HEK293 (cell line): ENCODE results near the gene DMD.

Experiments used
- CTCF ChIA-PET: fragments of 350-600 bp; formaldehyde crosslinking; extraction: SDS; loops from one replicate; lab custom pipeline; 2021; ENCODE audit warnings: antibody characterized with exemption; lab: Yijun Ruan, JAX
- POLR2A ChIA-PET: fragments of 300-600 bp; formaldehyde crosslinking; extraction: SDS; loops from one replicate; lab custom pipeline; 2020; ENCODE audit warnings: antibody characterized with exemption, inconsistent platforms; lab: Yijun Ruan, JAX
- H3K27ac ChIP-seq: fragments of 200-500 bp; sonication (Bioruptor generic); 2 replicates; pipeline ENCODE4 v1.5.1; 2014; ENCODE audit warnings: low read depth, low read length, control low read depth, inconsistent platforms; ENCODE audit errors: extremely low read depth
- H3K36me3 ChIP-seq, 2 experiments: fragments of 200-500 bp in 1 of 2; sonication (Bioruptor generic) in 1 of 2; 1 replicate in 1 of 2; 2 replicates in 1 of 2; pipeline ENCODE4 v1.5.1; 2014 to 2017; ENCODE audit warnings: inconsistent platforms in 2 of 2, low read length in 2 of 2; ENCODE audit not compliant: control insufficient read depth in 2 of 2, insufficient read depth in 1 of 2
- H3K4me1 ChIP-seq: fragments of 200-500 bp; sonication (Bioruptor generic); 2 replicates; pipeline ENCODE4 v1.5.1; 2014; ENCODE audit warnings: mild to moderate bottlenecking, low read length, inconsistent platforms; ENCODE audit not compliant: control insufficient read depth, insufficient read depth
- H3K4me3 ChIP-seq: 2 replicates; pipeline ENCODE4 v1.5.1; 2011; ENCODE audit warnings: low read depth, mild to moderate bottlenecking, control low read depth, low read length, moderate library complexity
- H3K9me3 ChIP-seq: fragments of 200-500 bp; sonication (Bioruptor generic); 2 replicates; pipeline ENCODE4 v1.5.1; 2014; ENCODE audit warnings: low read depth, low read length, inconsistent platforms; ENCODE audit not compliant: control insufficient read depth, insufficient read depth
- BCL11A ChIP-seq: fragments of 450-650 bp; formaldehyde crosslinking; IDR thresholded peaks from 2 replicates; pipeline ENCODE4 v1.5.1; 2016; ENCODE audit warnings: low read depth, missing biosample characterization, missing genetic modification characterization
- FEZF1 ChIP-seq: fragments of 450-650 bp; formaldehyde crosslinking; IDR thresholded peaks from 2 replicates; pipeline ENCODE4 v1.5.1; 2016; ENCODE audit warnings: missing biosample characterization, missing genetic modification characterization
- GLIS1 ChIP-seq: fragments of 450-650 bp; formaldehyde crosslinking; IDR thresholded peaks from 2 replicates; pipeline ENCODE4 v1.5.1; 2016; ENCODE audit warnings: missing biosample characterization, missing genetic modification characterization
- MYNN ChIP-seq: fragments of 450-650 bp; formaldehyde crosslinking; IDR thresholded peaks from 2 replicates; pipeline ENCODE4 v1.5.1; 2016; ENCODE audit warnings: missing biosample characterization, missing genetic modification characterization, borderline replicate concordance
- OSR2 ChIP-seq: fragments of 450-650 bp; formaldehyde crosslinking; IDR thresholded peaks from 2 replicates; pipeline ENCODE4 v1.5.1; 2016; ENCODE audit warnings: missing biosample characterization, missing genetic modification characterization
- PATZ1 ChIP-seq: fragments of 450-650 bp; formaldehyde crosslinking; IDR thresholded peaks from 2 replicates; pipeline ENCODE4 v1.5.1; 2016; ENCODE audit warnings: missing biosample characterization, missing genetic modification characterization
- PRDM10 ChIP-seq: fragments of 450-650 bp; formaldehyde crosslinking; IDR thresholded peaks from 2 replicates; pipeline ENCODE4 v1.5.1; 2016; ENCODE audit warnings: missing biosample characterization, missing genetic modification characterization
- PRDM6 ChIP-seq: fragments of 450-650 bp; formaldehyde crosslinking; IDR thresholded peaks from 2 replicates; pipeline ENCODE4 v1.5.1; 2017; ENCODE audit warnings: missing biosample characterization, missing genetic modification characterization
- TCF7L2 ChIP-seq: IDR thresholded peaks from 2 replicates; pipeline ENCODE4 v1.6.1; 2011; ENCODE audit warnings: low read depth, mild to moderate bottlenecking, inconsistent platforms, low read length, moderate library complexity, borderline replicate concordance
- TRIM28 ChIP-seq: IDR thresholded peaks from 2 replicates; pipeline ENCODE4 v1.6.1; 2011; ENCODE audit warnings: low read length, control low read depth, borderline replicate concordance
- WT1 ChIP-seq: fragments of 450-650 bp; formaldehyde crosslinking; IDR thresholded peaks from 2 replicates; pipeline ENCODE4 v1.5.1; 2016; ENCODE audit warnings: missing biosample characterization, missing genetic modification characterization
- ZBTB10 ChIP-seq: fragments of 450-650 bp; formaldehyde crosslinking; IDR thresholded peaks from 2 replicates; pipeline ENCODE4 v1.5.1; 2016; ENCODE audit warnings: missing biosample characterization, missing genetic modification characterization
- ZBTB17 ChIP-seq: fragments of 450-650 bp; formaldehyde crosslinking; IDR thresholded peaks from 2 replicates; pipeline ENCODE4 v1.5.1; 2016; ENCODE audit warnings: missing biosample characterization, missing genetic modification characterization
- ZBTB20 ChIP-seq: fragments of 450-650 bp; formaldehyde crosslinking; IDR thresholded peaks from 2 replicates; pipeline ENCODE4 v1.5.1; 2016; ENCODE audit warnings: missing biosample characterization, missing genetic modification characterization
- ZEB2 ChIP-seq: fragments of 450-650 bp; formaldehyde crosslinking; IDR thresholded peaks from 2 replicates; pipeline ENCODE4 v1.5.1; 2016; ENCODE audit warnings: missing biosample characterization, missing genetic modification characterization
- ZFP41 ChIP-seq: fragments of 450-650 bp; formaldehyde crosslinking; IDR thresholded peaks from 2 replicates; pipeline ENCODE4 v1.5.1; 2016; ENCODE audit warnings: missing biosample characterization, missing genetic modification characterization, borderline replicate concordance
- ZIC2 ChIP-seq: fragments of 450-650 bp; formaldehyde crosslinking; IDR thresholded peaks from 2 replicates; pipeline ENCODE4 v1.5.1; 2016; ENCODE audit warnings: missing biosample characterization, missing genetic modification characterization
- ZNF23 ChIP-seq: fragments of 450-650 bp; formaldehyde crosslinking; IDR thresholded peaks from 2 replicates; pipeline ENCODE4 v1.5.1; 2016; ENCODE audit warnings: missing biosample characterization, missing genetic modification characterization, borderline replicate concordance
- ZNF280C ChIP-seq: fragments of 450-650 bp; formaldehyde crosslinking; IDR thresholded peaks from 2 replicates; pipeline ENCODE4 v1.5.1; 2016; ENCODE audit warnings: missing biosample characterization, missing genetic modification characterization
- ZNF311 ChIP-seq: fragments of 450-650 bp; formaldehyde crosslinking; IDR thresholded peaks from 2 replicates; pipeline ENCODE4 v1.5.1; 2017; ENCODE audit warnings: missing biosample characterization, missing genetic modification characterization, borderline replicate concordance
- ZNF585B ChIP-seq: fragments of 450-650 bp; formaldehyde crosslinking; IDR thresholded peaks from 2 replicates; pipeline ENCODE4 v1.5.1; 2016; ENCODE audit warnings: missing biosample characterization, missing genetic modification characterization
- ZNF624 ChIP-seq: fragments of 450-650 bp; formaldehyde crosslinking; IDR thresholded peaks from 2 replicates; pipeline ENCODE4 v1.5.1; 2017; ENCODE audit warnings: missing biosample characterization, missing genetic modification characterization
- ZNF629 ChIP-seq: fragments of 450-650 bp; formaldehyde crosslinking; IDR thresholded peaks from 2 replicates; pipeline ENCODE4 v1.5.1; 2017; ENCODE audit warnings: missing biosample characterization, missing genetic modification characterization
- ZNF701 ChIP-seq: fragments of 450-650 bp; formaldehyde crosslinking; IDR thresholded peaks from 2 replicates; pipeline ENCODE4 v1.5.1; 2016; ENCODE audit warnings: missing biosample characterization, missing genetic modification characterization
- ZNF747 ChIP-seq: fragments of 450-650 bp; formaldehyde crosslinking; IDR thresholded peaks from 2 replicates; pipeline ENCODE4 v1.5.1; 2016; ENCODE audit warnings: missing biosample characterization, missing genetic modification characterization
- ZXDB ChIP-seq: fragments of 450-650 bp; formaldehyde crosslinking; IDR thresholded peaks from 2 replicates; pipeline ENCODE4 v1.5.1; 2016; ENCODE audit warnings: missing biosample characterization, missing genetic modification characterization

DMD gene

GRCh38 chrX:31209005-31209628 is 2002.2 kb downstream of the DMD start:
- POLR2A ChIA-PET = interaction anchor here (0.7 kb wide), 1 partner anchor 172 kb away, joined by 3 read pairs; no protein-coding TSS in a partner anchor
- Histone ChIP-seq H3K9me3 (no peaks in the 10 kb centered on the region), H3K4me1 (peaks cover 8% of the 10 kb centered on the region), H3K4me3 (no peak overlapping the region), H3K27ac (peak overlapping the region; percentile 65), H3K36me3 (peaks cover 0 to 14% of the 10 kb centered on the region in 2 experiments; a peak in 2 of 3 replicates)
- CTCF ChIA-PET = interaction anchor here (0.6 to 2.6 kb wide), 3 partner anchors 26 to 447 kb away, joined by 3 to 9 read pairs (median 4); no protein-coding TSS in a partner anchor
- TF ChIP-seq TRIM28 (peak; percentile 96), ZBTB17 (peak; percentile 24; the same call in 1 of the 2 replicates), ZNF624 (no peak), GLIS1 (tag by site-specific recombination) (0 out of 2 replicates have a peak, but pooled peaks have one; percentile 9), ZNF23 (no peak), ZNF280C (tag by site-specific recombination) (no peak), MYNN (no peak), ZBTB20 (tag by site-specific recombination) (peak; percentile 74), ZNF747 (tag by site-specific recombination) (no peak), OSR2 (tag by site-specific recombination) (peak; percentile 82), ZXDB (tag by site-specific recombination) (peak; percentile 72; the same call in 1 of the 2 replicates), ZBTB10 (no peak), BCL11A (tag by site-specific recombination) (0 out of 2 replicates have a peak, but pooled peaks have one; percentile 10), PRDM6 (peak; percentile 82), ZNF701 (tag by site-specific recombination) (no peak), WT1 (tag by site-specific recombination) (peak; percentile 55; the same call in 1 of the 2 replicates), ZNF629 (tag by site-specific recombination) (peak; percentile 52; the same call in 1 of the 2 replicates), PRDM10 (peak; percentile 90), TCF7L2 (peak; percentile 78; the same call in 1 of the 2 replicates), ZNF311 (tag by site-specific recombination) (no peak), ZFP41 (tag by site-specific recombination) (no peak), ZEB2 (tag by site-specific recombination) (peak; percentile 44; the same call in 1 of the 2 replicates), PATZ1 (no peak), ZIC2 (tag by site-specific recombination) (no peak), ZNF585B (tag by site-specific recombination) (peak; percentile 60), FEZF1 (tag by site-specific recombination) (peak; percentile 80)
